Measurements from ENCODE around the gene IQCF5. TPM values are rescaled to one million over a fixed set of nuclear protein-coding genes. Genes with fewer than 3 reads are reported as not detected.

Gene IQCF5
- total and polyA plus RNA-seq, 2 experiments from 2014 or later, result not detected

GRCh38 chr3:51828297-51828696 is 47.1 kb downstream of the IQCF5 start (continued):
- TF ChIP-seq ZNF462 (CRISPR knock-in tag; IDR thresholded peaks at IDR 0.05), result no peak
- TF ChIP-seq ZNF114 (CRISPR knock-in tag; IDR thresholded peaks at IDR 0.05), result no peak
- TF ChIP-seq, protein P1, sequence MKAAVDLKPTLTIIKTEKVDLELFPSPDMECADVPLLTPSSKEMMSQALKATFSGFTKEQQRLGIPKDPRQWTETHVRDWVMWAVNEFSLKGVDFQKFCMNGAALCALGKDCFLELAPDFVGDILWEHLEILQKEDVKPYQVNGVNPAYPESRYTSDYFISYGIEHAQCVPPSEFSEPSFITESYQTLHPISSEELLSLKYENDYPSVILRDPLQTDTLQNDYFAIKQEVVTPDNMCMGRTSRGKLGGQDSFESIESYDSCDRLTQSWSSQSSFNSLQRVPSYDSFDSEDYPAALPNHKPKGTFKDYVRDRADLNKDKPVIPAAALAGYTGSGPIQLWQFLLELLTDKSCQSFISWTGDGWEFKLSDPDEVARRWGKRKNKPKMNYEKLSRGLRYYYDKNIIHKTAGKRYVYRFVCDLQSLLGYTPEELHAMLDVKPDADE (IDR thresholded peaks at IDR 0.05), result no peak

Small RNA genes lying within 50 kb of the gene (small RNA-seq; reads per million reads assigned to genes)
- 0.52 reads per million, percentile 36 among the genes with 10 or more reads in this experiment for gene RN7SL504P (ENCODE audit: low replicate concordance)

Other genes with a start within 250 kb of the IQCF5 start
- gene TEX264, start 204.3 kb downstream of the IQCF5 start, total RNA-seq (2014; rRNA removed; shearing (Covaris generic)), result 10.5 and 13.3 TPM in 2 replicates
- gene TEX264, start 204.3 kb downstream of the IQCF5 start, polyA plus RNA-seq (2016; fragmentation: Nextera tagmentation; extraction: Ambion mirVana), result 9.7 and 10.0 TPM in 2 replicates
- gene GRM2, start 168.5 kb downstream of the IQCF5 start, total RNA-seq (2014; rRNA removed; shearing (Covaris generic)), result 5.1 and 5.2 TPM in 2 replicates
- 2.1 and 3.1 TPM in 2 replicates for gene GRM2, start 168.5 kb downstream of the IQCF5 start, polyA plus RNA-seq (2016; fragmentation: Nextera tagmentation; extraction: Ambion mirVana)
- not detected in 2 replicates for gene IQCF6, start 96.4 kb downstream of the IQCF5 start, total RNA-seq (2014; rRNA removed; shearing (Covaris generic))
- not detected in 2 replicates for gene IQCF6, start 96.4 kb downstream of the IQCF5 start, polyA plus RNA-seq (2016; fragmentation: Nextera tagmentation; extraction: Ambion mirVana)
- gene IQCF2, start 14.0 kb downstream of the IQCF5 start, total RNA-seq (2014; rRNA removed; shearing (Covaris generic)), result not detected in 2 replicates
- not detected in 2 replicates for gene IQCF2, start 14.0 kb downstream of the IQCF5 start, polyA plus RNA-seq (2016; fragmentation: Nextera tagmentation; extraction: Ambion mirVana)
- not detected in 2 replicates for gene IQCF1, start 27.8 kb upstream of the IQCF5 start, total RNA-seq (2014; rRNA removed; shearing (Covaris generic))
- not detected in 2 replicates for gene IQCF1, start 27.8 kb upstream of the IQCF5 start, polyA plus RNA-seq (2016; fragmentation: Nextera tagmentation; extraction: Ambion mirVana)
- gene RRP9, start 66.3 kb upstream of the IQCF5 start, total RNA-seq (2014; rRNA removed; shearing (Covaris generic)), result 61.8 and 62.4 TPM in 2 replicates
- 68.1 and 71.3 TPM in 2 replicates for gene RRP9, start 66.3 kb upstream of the IQCF5 start, polyA plus RNA-seq (2016; fragmentation: Nextera tagmentation; extraction: Ambion mirVana)
- 1.1 and 3.1 TPM in 2 replicates for gene PARP3, start 66.8 kb upstream of the IQCF5 start, total RNA-seq (2014; rRNA removed; shearing (Covaris generic))
- gene PARP3, start 66.8 kb upstream of the IQCF5 start, polyA plus RNA-seq (2016; fragmentation: Nextera tagmentation; extraction: Ambion mirVana), result 0.35 and 0.76 TPM in 2 replicates
- gene GPR62, start 79.8 kb upstream of the IQCF5 start, total RNA-seq (2014; rRNA removed; shearing (Covaris generic)), result 0.38 TPM in 1 of 2 replicates, not detected in the other
- 0.10 and 0.42 TPM in 2 replicates for gene GPR62, start 79.8 kb upstream of the IQCF5 start, polyA plus RNA-seq (2016; fragmentation: Nextera tagmentation; extraction: Ambion mirVana)
- 26.8 and 37.6 TPM in 2 replicates for gene PCBP4, start 91.9 kb upstream of the IQCF5 start, total RNA-seq (2014; rRNA removed; shearing (Covaris generic))
- gene PCBP4, start 91.9 kb upstream of the IQCF5 start, polyA plus RNA-seq (2016; fragmentation: Nextera tagmentation; extraction: Ambion mirVana), result 11.8 and 14.1 TPM in 2 replicates
- 8.0 and 11.1 TPM in 2 replicates for gene ABHD14B, start 98.4 kb upstream of the IQCF5 start, total RNA-seq (2014; rRNA removed; shearing (Covaris generic))
- gene ABHD14B, start 98.4 kb upstream of the IQCF5 start, polyA plus RNA-seq (2016; fragmentation: Nextera tagmentation; extraction: Ambion mirVana), result 5.8 and 8.9 TPM in 2 replicates
- 4.3 and 7.8 TPM in 2 replicates for gene ABHD14A, start 99.5 kb upstream of the IQCF5 start, total RNA-seq (2014; rRNA removed; shearing (Covaris generic))
- 12.7 TPM in 2 replicates for gene ABHD14A, start 99.5 kb upstream of the IQCF5 start, polyA plus RNA-seq (2016; fragmentation: Nextera tagmentation; extraction: Ambion mirVana)
- 62.8 and 91.3 TPM in 2 replicates for gene ACY1, start 107.9 kb upstream of the IQCF5 start, total RNA-seq (2014; rRNA removed; shearing (Covaris generic))
- gene ACY1, start 107.9 kb upstream of the IQCF5 start, polyA plus RNA-seq (2016; fragmentation: Nextera tagmentation; extraction: Ambion mirVana), result 35.8 and 38.4 TPM in 2 replicates
- gene RPL29, start 120.3 kb upstream of the IQCF5 start, total RNA-seq (2014; rRNA removed; shearing (Covaris generic)), result 1,341 and 1,471 TPM in 2 replicates
- gene RPL29, start 120.3 kb upstream of the IQCF5 start, polyA plus RNA-seq (2016; fragmentation: Nextera tagmentation; extraction: Ambion mirVana), result 1,864 and 1,983 TPM in 2 replicates
- gene DUSP7, start 181.0 kb upstream of the IQCF5 start, total RNA-seq (2014; rRNA removed; shearing (Covaris generic)), result 14.7 and 15.8 TPM in 2 replicates
- gene DUSP7, start 181.0 kb upstream of the IQCF5 start, polyA plus RNA-seq (2016; fragmentation: Nextera tagmentation; extraction: Ambion mirVana), result 5.6 and 5.9 TPM in 2 replicates

All from GM23338 (cell line).